Vagina (tissue), 2 donors: Measurements from ENCODE around the gene GPAT3. TPM values are rescaled to one million over a fixed set of nuclear protein-coding genes. Genes with fewer than 3 reads are reported as not detected.
"Not testable (repeated sequence)": the region's sequence is repeated elsewhere in the genome, so short reads cannot be mapped to it uniquely, and the experiment has no call there.

Experiments used
- DNase-seq, 2 donors: peaks; one replicate each; pipeline ENCODE4 v3.0.0-alpha.2; 2017; ENCODE audit errors: extremely low spot score in 2 of 2
- H3K27ac ChIP-seq: fragments of 200-600 bp; sonication (generic); one replicate; pipeline ENCODE4 v1.5.1; 2019
- H3K27me3 ChIP-seq: fragments of 200-600 bp; sonication (generic); one replicate; pipeline ENCODE4 v1.5.1; 2019
- H3K36me3 ChIP-seq, 2 donors: fragments of 200-600 bp; sonication (generic); one replicate each; pipeline ENCODE4 v1.5.1; 2017 to 2019
- H3K4me1 ChIP-seq: fragments of 200-600 bp; sonication (generic); one replicate; pipeline ENCODE4 v1.5.1; 2019
- H3K4me3 ChIP-seq, 2 donors: fragments of 200-600 bp; sonication (generic); 1 replicate in 1 of 2; 2 replicates in 1 of 2; pipeline ENCODE4 v1.5.1; 2016 to 2019
- H3K9me3 ChIP-seq: fragments of 200-600 bp; sonication (generic); one replicate; pipeline ENCODE4 v1.5.1; 2019
- POLR2A ChIP-seq, 2 donors: fragments of 450-650 bp; IDR thresholded peaks; one replicate each; pipeline ENCODE4 v1.6.1; 2017; ENCODE audit warnings: antibody characterized with exemption in 2 of 2, mild to moderate bottlenecking in 2 of 2, moderate library complexity in 2 of 2
- POLR2AphosphoS5 ChIP-seq, 2 donors: sonication (generic); formaldehyde crosslinking; IDR thresholded peaks; one replicate each; pipeline ENCODE4 v1.9.0; 2017; ENCODE audit warnings: antibody characterized with exemption in 2 of 2, mild to moderate bottlenecking in 2 of 2, low read depth in 1 of 2; ENCODE audit not compliant: insufficient read depth in 1 of 2
- intact Hi-C: fragments of 100-400 bp; cut with DNase I; formaldehyde crosslinking; loops from one replicate; pipeline ENCODE4 v1.15.1; 2023
- total RNA-seq: library from RNA; depleted of rRNA; stranded (reverse); fragments of >200 nt; gene quantifications from one replicate; pipeline ENCODE4 v1.2.3, GENCODE V29; 2016
- TF ChIP-seq, protein P1 (sequence below), 3 experiments: fragments of 450-650 bp in 2 of 3; fragments of 200-600 bp in 1 of 3; sonication (generic) in 1 of 3; IDR thresholded peaks; one replicate each; pipeline ENCODE4 v1.5.1; 2017 to 2019; ENCODE audit warnings: antibody characterized with exemption in 3 of 3, mild to moderate bottlenecking in 2 of 3, moderate library complexity in 2 of 3

GPAT3 gene
- total RNA-seq, 1 donor from 2014 or later = 5.2 TPM

DNA sequence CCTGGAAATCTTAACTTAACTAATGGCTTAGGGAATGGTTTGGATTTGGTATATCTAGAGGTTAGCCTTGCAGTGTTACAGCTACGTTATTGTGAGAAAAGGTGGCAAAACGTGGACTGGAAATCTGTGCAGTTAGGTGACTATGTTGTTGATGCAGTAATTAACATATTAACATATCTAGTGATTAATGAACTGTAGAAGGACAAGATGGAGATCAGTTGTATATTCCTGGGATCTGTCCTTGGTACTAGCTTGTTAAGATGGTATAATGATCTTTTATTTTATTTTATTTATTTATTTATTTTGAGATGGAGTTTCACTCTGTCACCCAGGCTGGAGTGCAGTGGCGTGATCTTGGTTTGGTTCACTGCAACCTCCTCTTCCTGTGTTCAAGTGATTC, 36.9 kb downstream of the GPAT3 start:
- H3K27me3 ChIP-seq = no peaks in the 10 kb centered on the region
- DNase-seq = no peak
- H3K36me3 ChIP-seq = no peaks in the 10 kb centered on the region
- H3K4me1 ChIP-seq = no peaks in the 10 kb centered on the region
- no peak overlapping the region for H3K4me3 ChIP-seq
- intact Hi-C loops = no loop called here
- no peak overlapping the region for H3K27ac ChIP-seq
- no peak for TF ChIP-seq POLR2A (IDR thresholded peaks at IDR 0.05)
- TF ChIP-seq POLR2AphosphoS5 (IDR thresholded peaks at IDR 0.05; ENCODE audit: insufficient read depth in 1 of 2, low read depth in 1 of 2) = no peak
- TF ChIP-seq, protein P1, sequence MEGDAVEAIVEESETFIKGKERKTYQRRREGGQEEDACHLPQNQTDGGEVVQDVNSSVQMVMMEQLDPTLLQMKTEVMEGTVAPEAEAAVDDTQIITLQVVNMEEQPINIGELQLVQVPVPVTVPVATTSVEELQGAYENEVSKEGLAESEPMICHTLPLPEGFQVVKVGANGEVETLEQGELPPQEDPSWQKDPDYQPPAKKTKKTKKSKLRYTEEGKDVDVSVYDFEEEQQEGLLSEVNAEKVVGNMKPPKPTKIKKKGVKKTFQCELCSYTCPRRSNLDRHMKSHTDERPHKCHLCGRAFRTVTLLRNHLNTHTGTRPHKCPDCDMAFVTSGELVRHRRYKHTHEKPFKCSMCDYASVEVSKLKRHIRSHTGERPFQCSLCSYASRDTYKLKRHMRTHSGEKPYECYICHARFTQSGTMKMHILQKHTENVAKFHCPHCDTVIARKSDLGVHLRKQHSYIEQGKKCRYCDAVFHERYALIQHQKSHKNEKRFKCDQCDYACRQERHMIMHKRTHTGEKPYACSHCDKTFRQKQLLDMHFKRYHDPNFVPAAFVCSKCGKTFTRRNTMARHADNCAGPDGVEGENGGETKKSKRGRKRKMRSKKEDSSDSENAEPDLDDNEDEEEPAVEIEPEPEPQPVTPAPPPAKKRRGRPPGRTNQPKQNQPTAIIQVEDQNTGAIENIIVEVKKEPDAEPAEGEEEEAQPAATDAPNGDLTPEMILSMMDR (IDR thresholded peaks at IDR 0.05) = no peak
- H3K9me3 ChIP-seq = no peaks in the 10 kb centered on the region

DNA sequence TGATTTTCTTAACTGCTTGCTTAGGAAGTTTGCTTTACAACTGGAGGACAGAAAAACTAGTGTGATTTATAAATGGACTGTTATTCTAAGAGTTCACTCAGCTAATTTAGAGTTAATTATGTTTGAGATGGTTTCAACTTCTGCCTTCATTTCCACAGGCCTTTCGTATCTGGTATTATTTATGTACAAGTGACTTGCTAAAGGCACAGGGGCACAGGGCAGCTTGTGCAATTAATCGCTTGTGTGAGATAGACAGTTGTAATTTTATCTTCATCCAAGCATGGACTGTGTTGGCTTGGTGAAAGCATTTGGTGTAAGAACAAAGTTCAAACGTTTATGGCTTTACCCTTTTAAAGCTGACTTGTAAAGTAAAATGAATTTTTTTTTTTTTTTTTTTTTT, 38.3 kb downstream of the GPAT3 start:
- TF ChIP-seq POLR2A (IDR thresholded peaks at IDR 0.05) (no peak), POLR2AphosphoS5 (IDR thresholded peaks at IDR 0.05; ENCODE audit: insufficient read depth in 1 of 2, low read depth in 1 of 2) (no peak)
- TF ChIP-seq, protein P1 (IDR thresholded peaks at IDR 0.05) = no peak
- no peaks in the 10 kb centered on the region for H3K36me3 ChIP-seq
- no peak overlapping the region for H3K27ac ChIP-seq
- no peak overlapping the region for H3K4me3 ChIP-seq
- intact Hi-C loops = no loop called here
- no peak for DNase-seq
- no peaks in the 10 kb centered on the region for H3K4me1 ChIP-seq
- H3K27me3 ChIP-seq = no peaks in the 10 kb centered on the region
- H3K9me3 ChIP-seq = no peaks in the 10 kb centered on the region

DNA sequence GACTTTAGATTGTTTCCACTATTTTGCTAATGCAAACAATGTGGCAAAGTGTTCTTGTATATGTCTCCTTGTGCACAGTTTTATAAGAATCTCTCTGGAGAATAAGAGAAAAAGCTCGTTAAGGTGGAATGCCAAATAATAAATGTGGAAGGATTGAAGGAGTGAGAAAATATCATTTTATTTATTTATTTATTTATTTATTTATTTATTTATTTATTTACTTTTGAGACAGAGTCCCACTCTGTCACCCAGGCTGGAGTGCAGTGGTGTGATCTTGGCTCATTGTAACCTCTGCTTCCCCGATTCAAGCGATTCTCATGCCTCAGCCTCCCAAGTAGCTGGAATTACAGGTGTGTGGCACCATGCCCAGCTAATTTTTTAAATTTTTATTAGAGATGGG, 40.3 kb downstream of the GPAT3 start:
- H3K27me3 ChIP-seq, H3K4me1 ChIP-seq, H3K36me3 ChIP-seq, DNase-seq, intact Hi-C loops, H3K4me3 ChIP-seq, H3K27ac ChIP-seq, H3K9me3 ChIP-seq: not testable (repeated sequence)

DNA sequence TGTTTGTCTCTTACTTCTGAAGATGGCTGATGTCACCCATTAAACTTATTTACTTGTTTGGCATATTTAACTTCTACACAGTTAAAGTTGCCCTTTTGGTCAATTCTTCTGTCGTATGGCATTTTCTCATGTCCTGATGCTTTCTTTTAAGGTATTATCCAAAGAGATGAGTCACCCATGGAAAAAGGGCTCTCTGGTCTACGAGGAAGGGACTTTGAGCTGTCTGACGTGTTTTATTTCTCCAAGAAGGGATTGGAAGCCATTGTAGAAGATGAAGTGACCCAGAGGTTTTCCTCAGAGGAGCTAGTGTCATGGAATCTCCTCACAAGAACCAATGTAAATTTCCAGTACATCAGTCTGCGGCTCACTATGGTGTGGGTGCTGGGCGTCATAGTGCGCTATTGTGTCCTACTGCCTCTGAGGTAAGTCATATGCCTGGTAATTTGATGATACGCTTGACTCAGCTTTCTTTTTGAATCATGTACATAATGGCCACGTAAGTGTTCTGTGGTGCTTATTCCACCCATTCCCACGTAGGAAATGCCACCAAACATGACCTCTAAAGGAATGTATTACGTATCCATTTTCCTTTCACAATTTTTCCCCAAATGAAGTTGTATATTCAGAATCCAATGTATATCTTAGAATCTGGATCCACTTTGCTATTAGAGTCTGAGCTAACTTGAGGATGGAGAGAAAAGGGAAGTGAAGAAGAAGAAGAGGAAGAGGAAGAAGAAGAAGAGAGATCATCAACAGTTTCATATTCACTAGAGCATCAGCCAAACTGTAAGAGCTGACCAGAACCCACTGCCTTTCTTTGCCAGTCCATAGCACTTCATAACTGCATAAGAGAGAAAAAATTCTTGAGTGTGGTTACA, 45.7 kb downstream of the GPAT3 start:
- no peak overlapping the region for H3K27ac ChIP-seq
- no peaks in the 10 kb centered on the region for H3K27me3 ChIP-seq
- H3K4me3 ChIP-seq = no peak overlapping the region
- intact Hi-C loops = no loop called here
- TF ChIP-seq POLR2A (IDR thresholded peaks at IDR 0.05) = no peak
- TF ChIP-seq POLR2AphosphoS5 (IDR thresholded peaks at IDR 0.05; ENCODE audit: insufficient read depth in 1 of 2, low read depth in 1 of 2) = no peak
- TF ChIP-seq, protein P1 (IDR thresholded peaks at IDR 0.05) = no peak
- H3K4me1 ChIP-seq = no peaks in the 10 kb centered on the region
- no peaks in the 10 kb centered on the region for H3K9me3 ChIP-seq
- no peaks in the 10 kb centered on the region for H3K36me3 ChIP-seq
- no peak for DNase-seq

DNA sequence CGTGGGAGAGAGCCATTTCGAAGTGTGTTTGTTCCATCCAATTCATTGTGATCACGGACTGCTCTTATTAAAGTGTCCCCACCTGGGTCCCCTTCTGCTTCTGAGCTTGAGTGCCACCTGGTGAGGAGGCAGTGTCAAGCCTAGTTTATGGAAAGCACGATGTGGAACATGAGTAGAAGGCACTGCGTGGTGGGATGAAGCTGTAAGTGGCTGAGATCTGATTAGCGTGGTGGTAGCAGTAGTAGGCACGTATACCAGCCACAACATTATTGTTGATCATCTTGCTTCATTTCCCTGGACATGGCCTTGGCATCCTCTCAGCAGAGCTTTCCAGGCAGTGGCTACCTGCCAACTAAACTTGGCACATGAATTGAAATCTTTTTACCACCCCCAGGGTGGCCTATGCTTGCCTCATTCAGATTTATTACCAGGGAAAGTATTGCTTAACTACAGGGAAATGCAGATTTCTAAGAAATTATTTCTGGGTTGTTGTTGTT, 46.4 kb downstream of the GPAT3 start:
- Histone ChIP-seq H3K27ac (no peak overlapping the region), H3K4me3 (no peak overlapping the region), H3K4me1 (no peaks in the 10 kb centered on the region), H3K9me3 (no peaks in the 10 kb centered on the region), H3K27me3 (no peaks in the 10 kb centered on the region), H3K36me3 (no peaks in the 10 kb centered on the region)
- no peak for DNase-seq
- intact Hi-C loops = no loop called here
- TF ChIP-seq POLR2AphosphoS5 (IDR thresholded peaks at IDR 0.05; ENCODE audit: insufficient read depth in 1 of 2, low read depth in 1 of 2) (no peak), POLR2A (IDR thresholded peaks at IDR 0.05) (no peak)
- TF ChIP-seq, protein P1 (IDR thresholded peaks at IDR 0.05) = no peak
